H1 (cell line): ENCODE data around the gene CDH22. TPM values are rescaled to one million over a fixed set of nuclear protein-coding genes. Genes with fewer than 3 reads are reported as not detected.

Source experiments
- CTCF ChIA-PET: fragments of 300-600 bp; sonication (Branson Sonifier 250); formaldehyde crosslinking; loops from one replicate; lab custom pipeline; 2021; ENCODE audit not compliant: partially characterized antibody; lab: Charles Lee
- POLR2A ChIA-PET: fragments of 300-600 bp; sonication (Branson Sonifier 250); formaldehyde crosslinking; loops from one replicate; lab custom pipeline; 2021; ENCODE audit warnings: inconsistent platforms; ENCODE audit not compliant: partially characterized antibody; lab: Charles Lee
- DNase-seq, 2 experiments: peaks; one replicate each; pipeline versions ENCODE4 v3.0.0 to v3.0.0-alpha.2; 2010 to 2022; ENCODE audit warnings: low spot score in 2 of 2, low read depth in 1 of 2, mixed read lengths in 1 of 2
- FAIRE-seq: peaks from 2 replicates; lab custom pipeline; 2011; peaks lifted over from hg19 to GRCh38; lab: Jason Lieb, UNC
- H2AFZ ChIP-seq: 2 replicates; pipeline ENCODE4 v1.8.1; 2012; ENCODE audit warnings: low read length, inconsistent platforms
- H2AK5ac ChIP-seq: 2 replicates; pipeline ENCODE4 v1.6.1; 2013; ENCODE audit warnings: low read depth, low read length
- H2BK120ac ChIP-seq: replicated peaks from 2 replicates; pipeline ENCODE3; 2013; ENCODE audit warnings: low read depth, low read length, inconsistent platforms
- H2BK12ac ChIP-seq: 2 replicates; pipeline ENCODE4 v1.6.1; 2013; ENCODE audit warnings: low read depth, low read length
- H2BK15ac ChIP-seq: 2 replicates; pipeline ENCODE4 v1.6.1; 2013; ENCODE audit warnings: low read length
- H2BK20ac ChIP-seq: 2 replicates; pipeline ENCODE4 v1.6.1; 2013; ENCODE audit warnings: low read length
- H2BK5ac ChIP-seq: 2 replicates; pipeline ENCODE4 v1.6.1; 2013; ENCODE audit warnings: low read depth, low read length
- H3K14ac ChIP-seq: 2 replicates; pipeline ENCODE4 v1.6.1; 2013; ENCODE audit warnings: inconsistent platforms; ENCODE audit not compliant: insufficient read length
- H3K18ac ChIP-seq: 2 replicates; pipeline ENCODE4 v1.6.1; 2013; ENCODE audit warnings: low read length; ENCODE audit errors: extremely low read depth
- H3K23ac ChIP-seq: 2 replicates; pipeline ENCODE4 v1.6.1; 2013; ENCODE audit warnings: inconsistent platforms; ENCODE audit not compliant: insufficient read length
- H3K23me2 ChIP-seq: 2 replicates; pipeline ENCODE4 v1.6.1; 2013; ENCODE audit warnings: low read depth, low read length
- H3K27ac ChIP-seq: 2 replicates; pipeline ENCODE4 v1.6.1; 2011; ENCODE audit warnings: low read depth, low read length, inconsistent platforms
- H3K27me3 ChIP-seq, 4 experiments: replicated peaks in 1 of 4; 1 replicate in 1 of 4; 2 replicates in 3 of 4; pipeline versions ENCODE4 v1.6.1 to v1.8.1; 2011 to 2013; ENCODE audit warnings: low read length in 3 of 4, mild to moderate bottlenecking in 3 of 4, inconsistent platforms in 2 of 4, mixed read lengths in 2 of 4, moderate library complexity in 1 of 4; ENCODE audit not compliant: control insufficient read depth in 3 of 4, insufficient read depth in 3 of 4; ENCODE audit errors: extremely low read depth in 1 of 4
- H3K36me3 ChIP-seq, 4 experiments: 2 replicates each; pipeline versions ENCODE4 v1.6.1 to v1.8.1; 2011 to 2013; ENCODE audit warnings: mild to moderate bottlenecking in 4 of 4, low read length in 3 of 4, moderate library complexity in 2 of 4, control low read depth in 1 of 4, inconsistent platforms in 1 of 4; ENCODE audit not compliant: insufficient read depth in 4 of 4, control insufficient read depth in 2 of 4
- H3K4ac ChIP-seq: replicated peaks from 2 replicates; pipeline ENCODE3; 2013; ENCODE audit warnings: low read length, low read depth, mixed read lengths, inconsistent platforms; ENCODE audit not compliant: insufficient read length
- H3K4me1 ChIP-seq, 4 experiments: replicated peaks in 1 of 4; 1 replicate in 1 of 4; 2 replicates in 3 of 4; pipeline versions ENCODE4 v1.6.1 to v1.8.1; 2011 to 2013; ENCODE audit warnings: low read length in 3 of 4, inconsistent platforms in 2 of 4, mixed read lengths in 1 of 4; ENCODE audit not compliant: insufficient read depth in 4 of 4, control insufficient read depth in 3 of 4
- H3K4me2 ChIP-seq, 2 experiments: 2 replicates each; pipeline versions ENCODE4 v1.6.1 to v1.8.1; 2011 to 2013; ENCODE audit warnings: low read depth in 2 of 2, low read length in 2 of 2, control low read depth in 1 of 2, inconsistent platforms in 1 of 2, mild to moderate bottlenecking in 1 of 2; ENCODE audit not compliant: insufficient read depth in 1 of 2
- H3K4me3 ChIP-seq, 4 experiments: fragments of 200-600, 300-600 bp in 1 of 4; sonication (generic), shearing (Covaris generic), sonication (Bioruptor Twin) in 1 of 4; 2 replicates each; pipeline versions ENCODE4 v1.5.1 to v1.8.1; 2011 to 2016; ENCODE audit warnings: low read length in 4 of 4, low read depth in 3 of 4, control low read depth in 2 of 4, inconsistent platforms in 2 of 4, mild to moderate bottlenecking in 2 of 4, mixed read lengths in 1 of 4, moderate library complexity in 1 of 4; ENCODE audit not compliant: insufficient read depth in 2 of 4; ENCODE audit errors: extremely low read depth in 1 of 4
- H3K56ac ChIP-seq: replicated peaks from 2 replicates; pipeline ENCODE3; 2013; ENCODE audit warnings: low read depth, mild to moderate bottlenecking, mixed read lengths, low read length, inconsistent platforms; ENCODE audit not compliant: insufficient read length
- H3K79me1 ChIP-seq: 2 replicates; pipeline ENCODE4 v1.6.1; 2013; ENCODE audit warnings: low read depth, low read length, control low read depth
- H3K79me2 ChIP-seq, 2 experiments: 2 replicates each; pipeline versions ENCODE4 v1.6.1 to v1.8.1; 2012 to 2013; ENCODE audit warnings: low read length in 2 of 2, mild to moderate bottlenecking in 2 of 2, inconsistent platforms in 1 of 2; ENCODE audit not compliant: insufficient read depth in 2 of 2, control insufficient read depth in 1 of 2
- H3K9ac ChIP-seq, 4 experiments: replicated peaks in 1 of 4; 1 replicate in 1 of 4; 2 replicates in 3 of 4; pipeline versions ENCODE4 v1.6.1 to v1.8.1; 2011 to 2013; ENCODE audit warnings: low read depth in 3 of 4, low read length in 3 of 4, control low read depth in 2 of 4, mild to moderate bottlenecking in 2 of 4, moderate library complexity in 2 of 4, inconsistent platforms in 1 of 4; ENCODE audit errors: extremely low read depth in 1 of 4
- H3K9me3 ChIP-seq, 2 experiments: 2 replicates each; pipeline versions ENCODE4 v1.6.1 to v1.8.1; 2012 to 2013; ENCODE audit warnings: mild to moderate bottlenecking in 2 of 2, moderate library complexity in 2 of 2, control low read depth in 1 of 2, inconsistent platforms in 1 of 2, low read depth in 1 of 2, low read length in 1 of 2, mixed read lengths in 1 of 2; ENCODE audit not compliant: insufficient read depth in 2 of 2
- H4K20me1 ChIP-seq, 2 experiments: replicated peaks in 1 of 2; 2 replicates each; pipeline versions ENCODE3 to v1.8.1; 2011 to 2013; ENCODE audit warnings: inconsistent platforms in 2 of 2, low read length in 2 of 2, mild to moderate bottlenecking in 1 of 2; ENCODE audit not compliant: insufficient read depth in 2 of 2, control insufficient read depth in 1 of 2
- H4K5ac ChIP-seq: 2 replicates; pipeline ENCODE4 v1.6.1; 2013; ENCODE audit warnings: low read length, low read depth, mixed read lengths, inconsistent platforms; ENCODE audit not compliant: insufficient read length
- H4K8ac ChIP-seq: 2 replicates; pipeline ENCODE4 v1.8.0; 2013; ENCODE audit warnings: mild to moderate bottlenecking, moderate library complexity, low read length, inconsistent platforms; ENCODE audit not compliant: insufficient read depth; ENCODE audit errors: extremely low read depth
- H4K91ac ChIP-seq: replicated peaks from 2 replicates; pipeline ENCODE3; 2013; ENCODE audit warnings: low read length, mixed read lengths, inconsistent platforms; ENCODE audit not compliant: insufficient read length
- BCL11A ChIP-seq, 2 experiments: IDR thresholded peaks; one replicate each; pipeline ENCODE4 v1.6.1; 2011; ENCODE audit warnings: low read depth in 2 of 2, low read length in 2 of 2, mild to moderate bottlenecking in 2 of 2
- RAD21 ChIP-seq, 2 experiments: IDR thresholded peaks in 1 of 2; conservative IDR thresholded peaks in 1 of 2; 2 replicates each; pipeline ENCODE4 v1.6.1; 2011; ENCODE audit warnings: low read depth in 2 of 2, low read length in 2 of 2, improper control_type of control experiment in 1 of 2, inconsistent platforms in 1 of 2, mild to moderate bottlenecking in 1 of 2, moderate library complexity in 1 of 2
- RBBP5 ChIP-seq: IDR thresholded peaks from 2 replicates; pipeline ENCODE4 v1.7.1; 2012; ENCODE audit warnings: low read depth, mild to moderate bottlenecking, inconsistent platforms, low read length, moderate library complexity, borderline replicate concordance
- SP1 ChIP-seq: IDR thresholded peaks from 2 replicates; pipeline ENCODE4 v1.6.1; 2011; ENCODE audit warnings: low read depth, low read length
- SP2 ChIP-seq: IDR thresholded peaks from 2 replicates; pipeline ENCODE4 v1.6.1; 2012; ENCODE audit warnings: mild to moderate bottlenecking, low read length, inconsistent platforms
- SP4 ChIP-seq: IDR thresholded peaks from 2 replicates; pipeline ENCODE4 v1.6.1; 2012; ENCODE audit warnings: low read length, inconsistent platforms
- TCF12 ChIP-seq: IDR thresholded peaks from 2 replicates; pipeline ENCODE4 v1.6.1; 2011; ENCODE audit warnings: low read depth, mild to moderate bottlenecking, low read length
- WGBS, 2 experiments: shearing (Covaris generic) in 1 of 2; methylation state at CpG; one replicate each; pipeline versions ENCODE4 v1.1.6 to v1.1.7; 2013 to 2015; ENCODE audit warnings: low lambda C conversion rate in 2 of 2, mixed read lengths in 2 of 2, inconsistent platforms in 1 of 2, low coverage in 1 of 2, missing lambda C conversion rate in 1 of 2; ENCODE audit not compliant: insufficient replicate concordance in 2 of 2, insufficient coverage in 1 of 2, insufficient read length in 1 of 2; ENCODE audit errors: extremely low coverage in 1 of 2, missing lambda C conversion rate in 1 of 2; 5-methylcytosine and 5-hydroxymethylcytosine counted together
- polyA plus RNA-seq, 7 experiments: library from polyadenylated mRNA; depleted of rRNA in 3 of 7; stranded (reverse) in 5 of 7; unstranded in 2 of 7; fragments of >200 nt in 5 of 7; fragments of 200-250 nt in 2 of 7; gene quantifications; 1 replicate in 5 of 7; 2 replicates in 1 of 7; 4 replicates in 1 of 7; pipeline versions ENCODE4 v1.2.1 to v1.2.3, GENCODE V29; 2011 to 2013; ENCODE audit warnings: missing spikeins in 2 of 7, mixed read lengths in 2 of 7
- total RNA-seq: library from RNA; stranded (reverse); fragmentation: NEBNext Ultra II Directional; extraction: Animal tissue kit (Norgen Biotek cat#: 25700); gene quantifications from 2 replicates; pipeline ENCODE4 v1.2.1, GENCODE V29; 2021

Gene CDH22
- total and polyA plus RNA-seq, 2 of the 8 experiments (the other 6 are each of a cell fraction or from before 2014, with no cell fraction given): 0.35 to 0.39 TPM

DNA sequence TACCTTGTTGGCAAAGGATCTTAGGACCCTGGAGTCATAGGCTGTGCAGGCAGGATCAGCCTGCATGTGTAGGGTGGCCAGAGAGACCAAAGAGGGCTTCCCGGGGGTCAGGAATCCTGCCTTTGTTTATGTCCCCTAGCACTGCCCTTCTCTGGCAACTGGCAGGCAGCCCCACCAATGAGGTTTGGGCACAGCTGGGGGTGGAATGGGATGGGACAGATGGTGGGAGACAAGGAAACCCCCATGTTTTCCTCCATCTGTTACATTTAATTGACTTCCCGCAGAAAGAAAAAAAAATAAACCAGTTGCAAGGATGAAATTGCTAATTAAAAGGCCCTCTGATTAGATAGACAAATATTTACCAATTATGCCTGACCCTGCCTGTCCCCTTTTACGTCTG is 162.6 kb downstream of the CDH22 start:
- Histone ChIP-seq H3K9ac (no peak overlapping the region), H2BK12ac (no peak overlapping the region), H3K4me3 (no peak overlapping the region), H2BK120ac (no peak overlapping the region), H3K27ac (no peak overlapping the region), H4K20me1 (no peaks in the 10 kb centered on the region), H2BK5ac (no peak overlapping the region), H3K27me3 (no peaks in the 10 kb centered on the region), H3K18ac (no peak overlapping the region), H3K23ac (no peak overlapping the region), H3K36me3 (no peaks in the 10 kb centered on the region), H2BK20ac (no peak overlapping the region), H4K91ac (no peak overlapping the region), H4K8ac (peak overlapping the region; percentile 29; the same call in 1 of the 2 replicates), H3K56ac (no peak overlapping the region), H3K4ac (no peak overlapping the region), H2AFZ (no peak overlapping the region), H2BK15ac (no peak overlapping the region), H3K4me2 (no peak overlapping the region), H3K23me2 (no peaks in the 10 kb centered on the region), H3K79me1 (no peaks in the 10 kb centered on the region), H2AK5ac (no peak overlapping the region), H3K79me2 (no peaks in the 10 kb centered on the region), H3K9me3 (no peaks in the 10 kb centered on the region), H3K14ac (no peak overlapping the region), H4K5ac (no peak overlapping the region), H3K4me1 (no peaks in the 10 kb centered on the region; a peak in 1 of 7 replicates)
- no peak for FAIRE-seq
- TF ChIP-seq RBBP5: no peak
- TF ChIP-seq TCF12: no peak
- TF ChIP-seq BCL11A (IDR thresholded peaks at IDR 0.05; ENCODE audit: low read depth in 2 of 2, low read length in 2 of 2): no peak
- no peak for TF ChIP-seq RAD21 (IDR thresholded peaks at IDR 0.05 in 1 of 2, conservative IDR thresholded peaks at IDR 0.05 in 1 of 2; ENCODE audit: low read depth in 2 of 2, low read length in 2 of 2)
- no peak for TF ChIP-seq SP4
- 0 out of 2 replicates have a peak, but pooled peaks have one; percentile 21 for TF ChIP-seq SP2
- 0 out of 2 replicates have a peak, but pooled peaks have one; percentile 48 for TF ChIP-seq SP1
- 77% methylated on average over 3 of the region's 3 CpGs; no CpG with 5 or more reads in 1 of the 2 experiments for WGBS, 2 experiments
- CTCF ChIA-PET: interaction anchor here (1.1 to 21.6 kb wide), 8 partner anchors 9 to 159 kb away, joined by 3 to 233 read pairs (median 5); no protein-coding TSS in a partner anchor
- no peak for DNase-seq
- POLR2A ChIA-PET: no interaction called here
